Measurements from ENCODE around the gene FEM1C.

Gene FEM1C

DNA sequence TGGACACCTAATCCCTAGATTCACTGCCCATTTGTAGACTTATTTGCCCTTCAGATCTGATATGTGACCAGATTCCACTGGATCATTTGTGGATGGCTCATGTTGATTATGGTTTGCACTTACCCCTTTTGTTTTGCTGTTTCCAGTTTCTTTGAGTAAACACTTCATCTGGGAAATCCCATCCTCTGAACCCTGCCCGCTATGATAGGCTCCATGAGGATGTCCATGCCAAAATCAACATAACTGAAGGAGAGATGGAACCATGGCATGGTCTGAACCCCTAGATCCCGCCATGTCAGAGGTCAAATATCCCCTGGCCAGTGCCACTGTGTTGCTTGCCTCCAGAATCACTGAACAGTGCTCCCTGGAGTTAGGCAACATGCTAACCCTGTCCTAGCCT is 11.7 kb upstream of the FEM1C start:
- no peak for DNase-seq

DNA sequence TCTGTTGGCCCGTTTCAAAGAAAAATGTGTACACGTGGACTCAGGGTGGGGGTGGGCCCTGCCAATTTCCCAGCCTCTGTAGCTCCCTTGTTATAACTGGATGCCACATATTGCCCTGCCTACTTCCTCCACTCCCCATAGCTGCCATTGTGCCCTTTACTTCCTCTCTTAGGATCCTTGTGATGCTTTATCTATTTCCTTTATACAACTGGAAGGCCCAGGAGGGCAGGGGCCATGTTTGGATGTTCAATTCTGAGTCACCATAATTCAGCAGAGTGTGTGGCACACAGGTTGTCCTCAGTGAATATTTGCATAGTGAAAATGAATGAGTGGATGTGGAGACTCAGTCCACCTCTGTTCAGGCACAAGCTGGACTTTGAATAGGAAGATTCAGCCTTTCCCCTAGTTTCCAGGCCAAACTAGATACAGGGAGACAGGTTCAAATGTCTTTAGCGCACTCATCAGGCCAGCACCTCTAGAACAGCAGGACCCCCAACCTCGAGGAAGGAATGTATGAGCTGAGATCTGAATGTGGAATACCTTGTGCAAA is 10.6 kb upstream of the FEM1C start:
- no peak for DNase-seq

DNA sequence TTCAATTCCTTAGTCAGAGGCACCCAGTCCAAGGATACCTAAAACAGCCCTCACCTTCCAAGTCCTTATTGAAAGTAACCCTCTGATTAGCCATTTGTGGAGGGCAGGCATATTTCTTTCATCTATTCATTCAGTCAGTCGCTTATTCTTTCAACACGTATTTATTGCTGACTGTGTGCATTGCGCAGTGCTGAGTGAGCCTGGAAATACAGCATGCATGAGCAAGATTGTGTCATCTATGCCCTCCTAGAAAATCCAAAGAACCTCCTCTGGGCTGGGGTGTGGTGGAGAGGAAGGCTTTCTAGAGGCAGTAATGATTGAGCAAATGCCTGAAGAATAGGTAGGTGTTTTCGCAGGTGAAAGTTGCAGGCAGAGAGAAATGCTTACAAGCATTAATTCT is 8.5 kb upstream of the FEM1C start:
- DNase-seq: no peak

DNA sequence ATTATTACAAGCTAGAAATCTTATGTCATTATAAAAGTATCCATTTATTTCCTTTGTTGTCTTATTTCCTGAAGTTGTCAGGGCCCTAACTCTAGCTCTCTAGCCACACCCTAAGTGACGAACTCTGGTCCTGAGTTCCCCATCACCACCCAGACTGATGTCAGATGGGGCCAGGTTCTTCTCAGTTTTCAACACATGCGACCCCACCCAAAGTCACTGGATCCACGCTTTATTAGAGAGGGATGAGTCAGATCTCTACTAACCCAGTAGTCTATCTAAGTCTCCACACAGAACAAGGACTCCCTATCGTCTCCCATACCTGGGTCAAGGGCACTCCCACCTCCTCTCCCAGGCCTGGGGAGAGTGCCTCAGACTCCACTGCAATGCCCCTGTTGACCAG is 6.8 kb upstream of the FEM1C start:
- no peak for DNase-seq

DNA sequence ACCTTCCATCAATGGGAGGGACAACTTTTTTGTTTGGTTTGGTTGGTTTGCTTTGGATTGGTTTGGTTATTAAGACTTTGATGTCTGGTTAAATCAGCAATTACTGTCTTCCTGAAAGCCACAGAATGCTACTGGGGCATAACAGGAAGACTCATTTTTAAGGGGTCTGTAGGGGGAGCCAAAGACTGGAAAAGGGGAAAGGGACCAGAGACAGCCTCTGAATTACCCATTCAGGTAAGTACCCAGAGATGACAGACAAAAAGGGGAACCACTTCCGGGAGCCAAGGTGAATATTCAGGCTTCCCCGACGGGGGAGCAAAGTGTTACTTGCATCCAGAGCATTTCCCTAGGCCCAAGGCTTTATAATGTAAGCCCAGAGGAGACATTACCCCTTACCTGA is 4.6 kb upstream of the FEM1C start:
- no peak for DNase-seq

DNA sequence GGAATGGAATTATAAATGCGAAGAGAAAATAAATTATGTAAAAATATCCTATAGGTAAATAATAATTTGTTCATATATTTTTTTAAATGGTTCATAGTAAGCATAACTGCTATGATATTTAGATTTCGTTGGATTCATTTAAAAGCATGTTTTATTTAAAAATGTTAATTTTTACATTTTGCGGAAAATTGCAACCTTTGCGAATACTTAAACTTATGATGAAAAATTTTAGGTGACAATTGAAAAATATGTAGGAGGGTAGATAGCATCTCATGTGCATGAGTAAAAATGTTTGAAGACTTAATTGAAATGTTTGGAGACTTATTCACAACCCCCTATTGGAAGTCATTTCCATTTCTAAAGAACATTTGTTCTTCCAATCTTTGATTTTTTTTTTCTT is 4.1 kb upstream of the FEM1C start:
- no peak for DNase-seq

DNA sequence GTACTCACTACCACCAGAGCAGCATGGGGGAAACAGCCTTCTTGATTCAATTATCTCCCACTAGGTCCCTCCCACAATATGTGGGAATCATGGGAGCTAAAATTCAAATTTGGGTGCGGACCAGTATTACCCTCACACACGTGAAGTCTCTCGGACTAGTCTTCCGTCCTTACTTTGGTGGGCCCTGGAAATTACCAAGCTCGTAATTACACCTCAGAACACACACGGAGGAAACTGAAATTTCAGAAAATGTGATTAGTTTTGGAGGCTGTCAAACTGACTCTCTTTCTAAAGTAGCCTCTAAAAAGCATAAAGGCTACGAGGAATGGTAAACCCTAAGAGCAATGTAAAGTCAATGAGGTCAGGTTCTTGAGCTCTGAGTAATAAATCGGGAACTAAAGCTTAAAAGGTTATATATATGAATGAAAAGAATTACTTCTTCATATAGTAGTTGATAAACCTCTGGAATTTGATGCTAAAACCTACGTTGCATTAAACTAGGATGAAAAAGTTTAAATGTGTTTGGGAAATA is 842 bp upstream of the FEM1C start:
- DNase-seq: no peak

DNA sequence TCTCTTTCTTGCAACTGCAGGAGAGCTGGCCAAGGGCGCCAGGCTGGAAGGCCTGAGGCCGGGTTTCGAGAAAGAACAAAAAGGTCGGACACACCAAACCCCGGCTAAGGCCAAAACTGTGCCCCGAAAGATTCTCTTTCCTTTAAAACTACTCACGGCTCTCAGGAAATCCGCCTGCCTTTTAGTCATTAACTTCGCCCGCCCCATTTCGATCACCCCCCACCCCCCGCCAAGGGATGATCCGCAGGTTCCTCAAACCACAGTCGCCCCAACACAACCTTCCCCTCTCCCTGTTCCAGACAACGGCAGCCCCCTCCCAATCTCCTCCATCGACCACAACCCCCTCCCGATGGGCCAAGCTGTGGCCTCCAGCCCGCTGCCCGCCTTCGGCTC is 536 bp downstream of the FEM1C start:
- DNase-seq: peak; percentile 56

DNA sequence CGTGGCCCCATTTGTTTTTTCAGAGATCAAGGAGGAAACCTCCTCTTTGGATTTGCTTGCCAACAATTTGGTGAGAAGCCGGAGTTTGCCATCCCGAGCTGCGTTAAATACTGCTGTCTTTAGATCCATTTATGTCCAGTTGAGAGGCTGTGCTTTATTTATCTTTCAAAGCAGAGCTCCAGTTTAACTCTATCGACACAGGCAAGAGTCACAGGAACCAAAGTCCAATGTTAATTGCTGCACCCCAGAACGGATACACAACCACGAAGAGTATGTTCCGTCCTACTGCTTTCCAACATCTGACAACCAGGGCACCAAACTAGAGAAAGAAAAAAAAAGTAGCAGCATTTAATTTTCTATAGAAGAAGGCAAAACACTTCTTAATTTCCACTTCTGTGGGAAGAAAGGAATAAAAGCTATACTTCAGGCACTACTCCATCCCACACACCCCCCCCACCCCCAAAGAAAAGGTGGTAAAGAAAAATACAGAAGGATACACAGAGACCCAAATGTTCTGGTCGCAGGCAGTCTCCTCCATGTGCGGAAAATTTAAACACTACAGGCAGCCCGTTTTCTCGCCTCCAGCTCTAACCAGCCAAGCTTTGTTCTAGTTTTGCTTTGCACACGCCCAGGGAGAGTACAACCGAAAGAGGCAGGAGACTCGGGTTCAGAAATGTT is 1.1 kb downstream of the FEM1C start:
- peak; percentile 55 for DNase-seq

DNA sequence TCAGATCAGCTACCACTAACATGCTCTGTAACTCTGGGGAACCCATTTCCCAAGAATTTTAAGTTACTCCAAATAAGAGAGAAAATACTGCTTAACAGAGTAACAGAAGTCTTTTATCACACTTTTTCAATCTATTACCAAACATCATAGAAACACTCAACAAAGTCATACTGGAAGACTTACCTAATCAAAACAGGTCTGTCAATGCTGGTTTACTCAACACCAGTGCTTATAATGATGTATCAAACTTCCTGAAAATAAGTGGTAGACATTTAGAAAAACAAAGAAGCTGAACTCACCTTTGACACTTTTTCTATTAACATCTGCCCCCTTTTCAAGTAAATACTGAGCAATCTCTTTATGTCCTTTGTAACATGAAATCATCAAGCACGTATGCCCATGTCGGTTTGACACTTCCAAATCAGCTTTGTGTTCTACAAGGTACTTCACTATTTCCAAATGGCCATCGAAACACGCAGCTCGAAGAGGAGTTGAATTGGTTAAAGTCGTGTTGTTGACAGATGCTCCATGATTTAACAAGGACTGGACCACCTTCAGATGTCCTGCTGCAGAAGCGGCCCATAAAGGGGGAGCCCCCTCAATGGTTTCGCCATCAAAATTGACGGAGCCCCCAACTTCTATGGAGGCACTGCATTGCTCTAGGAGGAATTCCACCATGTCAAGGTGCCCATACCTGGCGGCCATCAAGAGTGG is 1.8 kb downstream of the FEM1C start:
- no peak for DNase-seq

DNA sequence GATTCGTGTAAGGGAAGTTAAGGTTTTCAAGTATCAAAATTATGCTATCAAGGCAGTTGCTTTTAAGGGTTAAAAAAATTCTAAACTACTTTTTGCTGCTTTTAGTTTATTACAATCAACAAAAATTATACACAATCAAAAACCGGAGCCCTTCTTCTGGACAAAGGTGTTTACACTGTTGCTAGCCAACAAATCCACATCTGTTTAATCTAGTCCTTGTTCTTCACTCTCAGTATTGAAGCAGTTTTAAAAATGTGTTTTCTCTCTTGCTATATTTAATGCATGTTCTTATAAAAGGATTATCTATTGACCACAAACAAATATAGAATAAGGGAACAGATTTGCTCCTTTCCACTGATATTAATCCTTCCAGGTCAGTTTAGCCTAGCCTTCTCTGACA is 2.5 kb downstream of the FEM1C start:
- no peak for DNase-seq

DNA sequence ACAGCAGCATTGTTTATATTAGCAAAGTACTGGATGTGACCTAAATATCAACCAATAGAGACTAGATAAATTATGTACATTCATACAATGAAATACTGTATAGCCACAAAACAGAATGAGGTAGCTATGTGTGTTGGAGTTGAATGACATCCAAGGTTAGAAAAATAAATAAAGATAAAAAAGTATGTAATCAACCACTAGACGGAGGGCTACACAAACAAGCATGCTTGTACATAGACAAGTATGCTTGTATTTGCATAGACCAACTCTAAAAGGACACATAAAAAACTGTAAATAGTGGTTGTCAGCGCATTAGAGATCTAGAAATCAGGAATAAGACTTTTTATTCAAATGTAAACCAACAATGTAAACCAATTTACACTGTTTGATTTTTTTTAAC is 3.0 kb downstream of the FEM1C start:
- DNase-seq: no peak

DNA sequence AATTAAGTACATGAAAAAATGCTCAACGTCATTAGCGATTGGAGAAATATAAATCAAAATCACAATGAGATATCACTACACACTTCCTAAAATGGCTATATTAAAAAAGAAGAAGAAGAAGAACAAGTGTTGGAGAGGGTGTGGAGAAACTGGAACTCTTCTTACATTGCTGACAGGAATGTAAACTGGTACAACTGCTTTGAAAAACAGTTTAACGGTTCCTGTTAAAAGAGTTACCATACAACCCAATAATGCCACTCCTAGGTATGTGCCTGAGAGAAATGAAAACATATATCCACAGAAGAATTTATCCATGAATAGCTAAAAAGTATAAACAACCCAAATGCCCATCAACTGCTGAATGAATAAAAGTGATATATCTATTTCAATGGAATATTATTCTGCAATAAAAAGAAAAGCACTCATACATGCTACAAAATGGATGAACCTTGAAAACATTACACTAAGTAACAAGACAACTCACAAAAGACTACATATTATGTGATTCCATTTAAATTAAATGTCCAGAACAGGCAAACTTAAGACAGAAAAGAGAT is 9.0 kb downstream of the FEM1C start:
- DNase-seq: no peak

DNA sequence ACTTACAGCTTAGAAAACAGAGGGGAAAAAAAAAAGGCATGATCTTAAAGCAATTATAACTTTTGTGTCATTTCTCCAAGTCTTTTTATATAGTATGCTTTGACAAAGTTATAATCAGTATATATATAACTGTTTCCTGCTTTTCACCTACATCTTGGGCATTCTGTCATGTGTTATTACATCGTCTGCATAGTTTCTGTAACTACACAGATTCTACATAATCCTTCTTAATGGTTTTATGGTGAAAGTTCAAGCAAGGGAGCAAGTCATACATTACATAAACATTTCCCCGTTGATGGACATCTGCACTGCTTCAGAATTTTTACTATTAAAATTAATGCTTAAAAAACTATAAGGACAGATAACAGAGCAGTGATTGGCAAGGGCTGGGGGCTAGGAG is 12.1 kb downstream of the FEM1C start:
- DNase-seq: no peak

DNA sequence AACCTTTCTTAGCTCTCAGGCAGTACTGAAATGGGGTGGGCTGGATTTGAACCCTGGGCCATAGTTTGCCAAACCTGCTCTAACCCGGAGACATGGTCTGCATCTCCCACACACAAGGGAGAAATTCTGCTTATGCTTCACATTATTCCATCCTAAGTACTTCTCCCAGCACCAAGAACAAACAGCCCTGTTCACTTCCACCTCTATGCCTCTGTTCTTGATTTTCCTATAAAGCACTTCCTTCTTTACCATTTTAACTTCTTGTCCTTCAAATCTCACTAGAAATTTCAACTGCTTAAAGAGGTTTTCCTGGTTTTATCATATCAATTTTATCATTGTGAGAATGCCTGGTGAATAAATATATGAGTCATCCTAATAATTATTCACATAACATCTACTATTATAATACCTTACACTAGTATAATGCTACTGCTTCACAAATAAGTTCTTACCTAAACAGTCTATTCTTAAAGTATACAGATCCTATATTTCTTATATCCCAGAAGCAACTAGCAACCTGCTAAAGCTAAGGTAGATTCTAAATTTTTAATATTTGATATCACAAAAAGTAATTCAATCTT is 12.7 kb downstream of the FEM1C start:
- no peak for DNase-seq

DNA sequence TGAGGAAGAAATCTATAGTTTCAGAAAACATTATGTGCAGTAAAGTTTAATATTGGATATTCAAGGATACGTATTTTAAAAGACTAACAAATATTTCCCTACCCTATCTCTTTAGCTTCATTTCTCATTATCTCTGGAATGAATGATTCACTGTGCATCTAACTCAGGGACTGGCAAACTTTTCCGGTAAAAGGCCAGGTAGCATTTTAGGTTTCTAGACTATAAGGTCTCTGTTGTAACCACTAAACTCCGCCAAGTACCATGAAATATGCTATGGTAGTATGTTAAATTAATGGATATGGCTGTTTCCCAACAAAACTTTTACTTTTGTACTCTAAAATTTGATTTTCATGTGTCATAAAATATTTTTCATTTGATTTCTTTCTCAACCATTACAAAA is 13.2 kb downstream of the FEM1C start:
- DNase-seq: no peak

DNA sequence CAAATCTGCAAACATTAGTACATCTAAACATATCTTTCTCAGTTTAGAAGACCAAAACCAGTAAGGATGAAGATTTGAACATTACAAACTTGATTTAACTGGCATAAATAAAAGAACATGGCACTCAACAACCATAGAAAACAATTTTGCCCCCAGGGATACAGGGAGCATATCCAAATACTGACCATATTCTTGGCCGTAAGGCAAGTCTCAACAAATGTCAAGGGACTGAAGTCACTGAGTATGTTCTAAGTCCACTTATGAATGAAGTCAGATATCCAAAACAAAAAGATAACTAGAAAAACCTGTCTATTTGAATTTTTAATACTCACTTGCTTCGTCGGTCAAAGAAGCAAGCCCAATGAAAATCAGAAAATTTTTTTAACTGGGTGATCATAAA is 14.1 kb downstream of the FEM1C start:
- no peak for DNase-seq

DNA sequence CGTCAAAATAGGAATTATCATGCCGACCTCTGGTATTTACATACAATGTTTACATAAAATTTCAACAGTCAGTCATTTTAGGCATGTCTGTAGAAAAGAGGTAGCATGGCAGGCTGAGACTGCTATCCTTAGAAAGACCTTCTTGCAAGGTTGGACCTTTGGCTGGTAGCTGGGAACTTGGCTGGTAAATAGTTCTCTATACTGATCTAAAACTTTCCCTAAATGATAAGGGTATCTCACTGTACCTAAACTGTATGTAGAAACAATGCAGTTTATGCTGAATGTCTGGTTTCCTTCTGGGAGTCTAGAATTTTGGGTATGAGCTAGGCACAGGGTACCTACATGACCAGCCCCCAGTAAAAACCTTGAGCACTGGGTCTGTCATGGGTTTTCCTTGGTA is 18.0 kb downstream of the FEM1C start:
- DNase-seq: no peak

DNA sequence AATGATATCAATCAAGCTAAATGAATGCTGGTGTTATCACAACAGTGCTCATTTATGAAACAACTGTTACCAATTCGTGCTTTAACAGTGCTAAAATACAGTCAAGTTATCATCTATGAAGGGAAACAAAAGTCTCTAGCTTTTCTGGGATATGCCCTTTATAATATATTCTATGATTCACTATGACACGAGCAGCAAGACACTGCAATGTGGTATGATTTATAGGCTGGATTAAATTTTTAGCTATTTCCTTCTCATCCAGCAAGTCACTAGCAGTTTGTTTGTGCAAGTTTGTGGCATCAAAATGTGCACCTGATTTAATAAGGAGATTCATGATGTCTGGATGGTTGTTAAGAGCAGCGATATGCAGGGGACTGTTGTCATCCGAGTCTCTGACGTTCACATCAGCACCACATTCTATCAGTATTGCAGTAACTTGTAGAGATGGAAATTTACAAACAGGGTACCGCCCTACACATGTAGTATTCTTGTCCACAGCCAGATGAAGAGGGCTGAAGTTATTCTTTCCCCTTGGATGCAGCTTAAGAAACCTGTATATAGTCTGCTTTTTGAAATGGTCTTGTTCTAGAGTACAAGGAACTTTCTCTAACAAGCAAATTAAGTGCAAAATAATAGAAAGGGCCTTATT is 20.3 kb downstream of the FEM1C start:
- DNase-seq: no peak

DNA sequence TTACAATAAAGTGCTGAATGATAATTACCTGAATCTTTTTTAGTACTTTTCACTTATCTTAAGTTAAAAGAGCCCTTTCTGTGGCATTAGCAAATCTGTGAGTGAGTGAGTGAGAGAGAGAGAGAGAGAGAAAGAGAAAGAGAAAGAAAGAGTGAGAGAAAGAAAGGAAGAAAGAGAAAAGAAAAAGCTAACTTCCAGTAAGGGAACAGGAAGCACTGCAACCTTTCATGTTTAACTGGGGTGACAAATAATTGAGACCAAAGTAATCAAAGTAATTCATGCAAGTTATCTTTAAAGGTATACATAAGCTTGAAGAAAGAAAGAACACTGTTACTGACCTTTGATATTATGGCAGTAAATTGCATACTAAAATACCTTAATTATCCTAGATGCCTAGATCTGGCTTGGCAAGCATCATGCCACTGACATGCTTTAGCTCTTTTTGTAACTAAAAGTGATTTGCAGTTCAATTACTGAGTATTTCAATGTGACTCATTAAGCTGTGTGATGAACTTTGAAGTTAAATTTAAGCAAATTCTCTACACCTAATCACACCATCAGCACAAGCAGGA is 21.7 kb downstream of the FEM1C start:
- no peak for DNase-seq

DNA sequence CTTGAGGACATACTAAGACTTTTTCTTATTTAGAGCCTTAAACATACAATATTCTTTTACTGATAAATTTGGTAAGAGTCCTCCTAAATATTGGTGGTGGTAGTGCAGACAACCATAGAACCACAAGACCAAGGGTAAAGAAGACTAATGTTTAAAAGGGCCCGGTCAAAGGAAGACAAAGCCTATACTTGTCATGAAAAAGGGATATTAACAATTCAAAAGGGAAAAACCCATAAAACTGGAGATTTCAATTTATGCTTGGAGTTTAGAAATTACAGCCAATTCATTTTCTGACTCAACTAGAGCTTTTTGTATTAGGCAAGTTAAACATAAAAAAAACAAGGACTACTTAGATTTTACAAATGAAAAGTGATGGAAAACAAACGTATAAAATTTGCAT is 24.4 kb downstream of the FEM1C start:
- no peak for DNase-seq

DNA sequence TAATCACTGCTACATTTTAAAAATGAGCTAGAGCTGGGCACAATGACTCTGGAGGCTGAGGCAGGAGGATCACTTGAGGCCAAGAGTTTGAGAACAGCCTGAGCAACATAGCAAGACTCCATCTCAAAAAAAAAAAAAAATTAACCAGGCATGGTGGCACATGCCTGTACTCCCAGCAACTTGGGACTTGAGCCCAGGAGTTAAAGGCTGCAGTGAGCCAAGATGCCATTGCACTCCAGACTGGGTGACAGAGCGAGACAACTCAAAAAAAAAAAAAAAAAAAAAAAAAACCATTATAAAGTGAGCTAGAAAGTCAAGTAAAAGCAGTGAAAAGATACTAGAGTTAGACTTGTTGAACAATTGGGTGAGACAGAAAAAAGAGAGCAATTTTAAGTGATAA is 28.2 kb downstream of the FEM1C start:
- DNase-seq: no peak

DNA sequence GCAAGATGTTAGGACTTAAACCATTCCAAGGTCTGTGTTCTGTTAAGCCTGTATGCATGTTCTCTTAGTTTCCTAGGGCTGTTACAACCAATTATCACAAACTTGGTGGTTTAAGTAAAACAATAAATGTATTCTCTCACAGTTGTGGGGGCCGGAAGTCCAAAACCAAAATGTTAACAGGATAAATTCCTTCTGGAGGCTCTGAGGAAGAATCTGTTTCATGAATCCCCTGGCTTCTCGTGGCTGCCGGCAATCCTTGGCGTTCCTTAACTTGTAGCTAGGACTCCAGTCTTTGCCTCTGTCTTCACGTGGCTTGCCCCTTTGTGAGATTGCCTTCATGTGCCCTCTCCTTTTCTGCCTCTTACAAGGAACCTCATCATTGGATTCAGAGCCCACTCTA is 30.4 kb downstream of the FEM1C start:
- DNase-seq: no peak
